Astrocyte of the cerebellum (primary cell): ENCODE data around the gene NECAB3.

Experiments used
- DNase-seq: peaks from one replicate; pipeline ENCODE4 v3.0.0-alpha.2; 2011; ENCODE audit warnings: low read depth
- H3K4me3 ChIP-seq: 2 replicates; pipeline ENCODE4 v1.5.1; 2011; ENCODE audit warnings: mild to moderate bottlenecking, low read depth, low read length, moderate library complexity
- in situ Hi-C: cut with HindIII; loops from 2 replicates; pipeline ENCODE4 v1.10.0; 2017; ENCODE audit warnings: low sequenced_read_pairs
- TF ChIP-seq, protein P1 (sequence below): IDR thresholded peaks from 2 replicates; pipeline ENCODE4 v1.5.1; 2012; ENCODE audit warnings: low read length, low read depth, moderate library complexity, mild to moderate bottlenecking; ENCODE audit errors: missing control alignments

Gene NECAB3

DNA sequence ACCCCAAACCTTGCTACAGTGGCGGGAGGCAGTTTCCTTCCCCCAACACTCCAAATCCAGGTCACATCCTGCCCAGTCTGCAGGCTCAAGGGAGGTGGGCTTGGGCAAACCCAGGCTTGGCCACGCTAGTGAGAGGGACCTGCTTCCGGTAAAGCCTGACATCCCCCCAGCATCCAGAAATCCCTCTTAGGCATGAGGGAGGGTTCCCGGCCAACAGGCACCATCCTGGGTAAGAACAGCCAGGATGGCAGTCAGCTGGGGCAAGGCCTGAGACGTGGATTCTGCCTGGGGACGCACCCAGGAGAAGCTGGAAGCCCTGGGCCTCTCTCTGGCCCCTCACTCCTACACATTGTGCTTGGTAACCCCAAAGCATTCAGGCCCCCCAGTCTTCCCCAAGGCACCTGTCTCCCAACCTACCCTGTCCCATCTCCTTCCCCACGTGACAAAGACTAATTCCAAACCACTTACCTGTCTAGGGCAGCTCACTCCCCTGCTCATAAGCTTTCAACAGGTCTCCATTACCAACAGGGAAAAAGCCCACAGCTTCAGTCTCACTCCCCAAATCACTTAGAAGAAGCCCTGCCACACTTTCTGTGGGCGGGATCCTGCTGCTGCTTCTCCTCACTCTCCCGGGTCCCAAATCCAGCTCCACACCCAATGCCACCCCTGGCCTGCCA, 10.0 kb downstream of the NECAB3 start:
- in situ Hi-C loops, result no loop called here
- TF ChIP-seq, protein P1, sequence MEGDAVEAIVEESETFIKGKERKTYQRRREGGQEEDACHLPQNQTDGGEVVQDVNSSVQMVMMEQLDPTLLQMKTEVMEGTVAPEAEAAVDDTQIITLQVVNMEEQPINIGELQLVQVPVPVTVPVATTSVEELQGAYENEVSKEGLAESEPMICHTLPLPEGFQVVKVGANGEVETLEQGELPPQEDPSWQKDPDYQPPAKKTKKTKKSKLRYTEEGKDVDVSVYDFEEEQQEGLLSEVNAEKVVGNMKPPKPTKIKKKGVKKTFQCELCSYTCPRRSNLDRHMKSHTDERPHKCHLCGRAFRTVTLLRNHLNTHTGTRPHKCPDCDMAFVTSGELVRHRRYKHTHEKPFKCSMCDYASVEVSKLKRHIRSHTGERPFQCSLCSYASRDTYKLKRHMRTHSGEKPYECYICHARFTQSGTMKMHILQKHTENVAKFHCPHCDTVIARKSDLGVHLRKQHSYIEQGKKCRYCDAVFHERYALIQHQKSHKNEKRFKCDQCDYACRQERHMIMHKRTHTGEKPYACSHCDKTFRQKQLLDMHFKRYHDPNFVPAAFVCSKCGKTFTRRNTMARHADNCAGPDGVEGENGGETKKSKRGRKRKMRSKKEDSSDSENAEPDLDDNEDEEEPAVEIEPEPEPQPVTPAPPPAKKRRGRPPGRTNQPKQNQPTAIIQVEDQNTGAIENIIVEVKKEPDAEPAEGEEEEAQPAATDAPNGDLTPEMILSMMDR, result no peak
- DNase-seq, result no peak
- peak overlapping the region; percentile 57 for H3K4me3 ChIP-seq

DNA sequence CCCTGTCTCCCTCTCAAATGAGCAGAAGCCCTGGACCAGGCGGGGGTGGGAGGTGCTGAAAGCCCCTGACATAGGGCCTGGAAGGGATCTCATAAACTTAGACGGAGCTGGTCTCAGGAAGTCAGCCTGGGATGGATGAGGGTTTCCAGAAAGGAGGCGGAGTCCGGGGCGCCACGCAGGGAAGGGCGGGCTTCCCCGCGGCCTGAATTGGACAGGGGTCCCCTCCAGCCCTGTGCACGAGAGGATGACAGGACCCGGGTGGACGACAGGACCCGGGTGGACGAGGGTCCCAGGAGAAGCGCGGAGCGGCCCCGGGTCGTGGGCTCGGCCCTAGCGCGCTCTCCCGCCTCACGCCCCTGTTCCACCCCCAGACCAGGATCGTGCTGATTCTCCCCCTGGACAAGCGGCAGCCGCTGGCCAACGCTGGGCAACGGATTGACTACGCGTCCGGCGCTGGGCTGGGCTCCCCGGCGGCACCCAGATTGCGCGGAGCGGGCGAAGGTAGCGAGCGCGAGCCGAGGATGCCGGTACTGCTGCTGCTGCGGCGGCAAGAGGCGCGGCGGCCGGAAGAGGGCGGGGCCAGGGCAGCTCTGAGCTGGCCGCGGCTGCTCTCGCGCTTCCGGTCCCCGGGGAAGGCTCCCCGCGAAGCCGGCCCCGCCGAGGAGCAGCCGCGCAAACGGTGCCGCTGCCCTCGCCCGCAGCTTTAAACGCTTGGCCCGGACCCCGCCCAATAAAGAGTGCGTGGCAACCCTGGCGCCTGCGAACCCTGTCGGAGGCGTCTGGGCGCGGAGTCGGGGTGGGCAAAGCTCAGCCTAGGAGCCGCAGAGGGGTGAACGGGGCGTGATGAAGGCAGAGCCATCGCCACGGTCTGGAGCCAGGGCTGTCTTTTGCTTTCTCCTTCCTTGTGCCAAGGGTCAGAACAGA, 10.8 kb downstream of the NECAB3 start:
- DNase-seq, result no peak
- TF ChIP-seq, protein P1, result no peak
- in situ Hi-C loops, result no loop called here
- H3K4me3 ChIP-seq, result peak overlapping the region; percentile 57

DNA sequence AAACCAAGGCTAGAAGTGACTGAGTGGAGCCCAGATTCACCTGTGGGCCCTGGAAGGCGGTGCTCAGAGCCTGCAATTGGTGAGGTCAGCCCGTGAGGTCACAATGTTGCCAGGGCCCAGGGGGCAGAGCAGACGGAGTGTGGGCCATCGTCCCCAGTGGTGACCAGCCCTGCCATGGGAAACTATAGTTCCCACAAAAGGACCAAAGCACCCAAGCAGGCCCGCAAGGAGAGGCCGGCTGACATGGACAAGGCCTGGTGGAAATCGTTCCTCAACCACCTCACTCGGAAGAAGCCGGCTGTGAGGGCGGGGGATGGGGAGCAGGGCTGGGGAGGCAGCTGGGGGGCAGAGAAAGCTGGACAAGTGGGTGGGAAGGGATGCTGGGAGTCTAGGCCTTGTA, 12.1 kb downstream of the NECAB3 start, which contains the start of gene C20orf144:
C20orf144 (plus strand) TSS at position 156 of the 400 bp plus-strand sequence; CDS start at position 175, 19 bp downstream.
- H3K4me3 ChIP-seq, result peak within 1 kb of the TSS; percentile 57
- DNase-seq, result no peak
- in situ Hi-C loops, result no loop called here
- TF ChIP-seq, protein P1, result no peak

DNA sequence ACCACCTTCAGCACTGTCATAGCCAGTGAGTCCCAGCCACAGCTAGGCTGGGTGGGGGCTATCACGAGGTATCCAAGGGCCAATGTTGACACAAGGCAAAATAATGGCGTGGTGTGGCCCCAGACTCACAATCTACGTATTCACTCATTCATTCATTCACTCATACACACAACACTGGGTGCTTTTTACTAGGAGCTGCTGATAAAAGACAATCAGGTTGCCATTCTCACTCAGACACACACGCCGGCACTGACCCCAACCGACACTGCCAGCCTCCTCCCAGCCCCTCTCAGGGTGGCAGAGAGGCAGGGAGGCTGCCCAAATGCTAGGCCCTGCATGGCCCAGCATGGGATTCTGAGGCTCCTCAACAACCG, 13.6 kb downstream of the NECAB3 start:
- in situ Hi-C loops, result no loop called here
- no peak overlapping the region for H3K4me3 ChIP-seq
- TF ChIP-seq, protein P1, result no peak
- no peak for DNase-seq

DNA sequence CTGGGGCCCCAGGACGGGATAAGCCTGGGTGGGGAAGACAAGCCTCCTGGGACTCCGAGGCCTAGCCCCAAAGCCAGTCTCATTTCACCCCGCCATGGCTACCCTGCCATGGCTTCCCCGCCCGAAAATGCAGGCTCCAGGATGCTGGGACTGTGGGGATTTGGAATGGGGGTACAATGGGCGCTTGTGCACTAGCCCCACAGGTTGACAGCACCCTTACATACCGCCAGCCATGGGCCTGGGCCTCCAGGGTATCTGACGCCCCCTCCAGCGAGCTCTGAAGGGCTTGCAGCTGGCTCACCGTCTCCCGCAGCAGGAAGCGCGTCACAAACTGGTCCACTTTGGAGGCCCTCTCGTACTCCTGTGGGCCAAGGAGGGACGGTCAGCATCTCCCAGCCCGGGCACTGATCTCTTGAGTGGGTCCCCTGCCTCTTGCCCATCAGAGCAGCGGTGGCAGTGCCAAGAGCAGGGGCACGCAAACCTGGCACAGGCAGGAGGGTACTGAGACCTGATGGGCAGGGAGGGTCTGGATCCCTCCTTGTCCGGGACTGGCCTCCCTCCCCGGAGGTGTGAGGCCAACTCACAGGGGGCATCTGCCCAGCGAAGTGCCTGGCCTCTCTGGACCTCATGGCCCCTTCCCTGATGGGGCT, 14.1 kb downstream of the NECAB3 start:
- DNase-seq, result no peak
- TF ChIP-seq, protein P1, result no peak
- in situ Hi-C loops, result no loop called here
- no peak overlapping the region for H3K4me3 ChIP-seq

DNA sequence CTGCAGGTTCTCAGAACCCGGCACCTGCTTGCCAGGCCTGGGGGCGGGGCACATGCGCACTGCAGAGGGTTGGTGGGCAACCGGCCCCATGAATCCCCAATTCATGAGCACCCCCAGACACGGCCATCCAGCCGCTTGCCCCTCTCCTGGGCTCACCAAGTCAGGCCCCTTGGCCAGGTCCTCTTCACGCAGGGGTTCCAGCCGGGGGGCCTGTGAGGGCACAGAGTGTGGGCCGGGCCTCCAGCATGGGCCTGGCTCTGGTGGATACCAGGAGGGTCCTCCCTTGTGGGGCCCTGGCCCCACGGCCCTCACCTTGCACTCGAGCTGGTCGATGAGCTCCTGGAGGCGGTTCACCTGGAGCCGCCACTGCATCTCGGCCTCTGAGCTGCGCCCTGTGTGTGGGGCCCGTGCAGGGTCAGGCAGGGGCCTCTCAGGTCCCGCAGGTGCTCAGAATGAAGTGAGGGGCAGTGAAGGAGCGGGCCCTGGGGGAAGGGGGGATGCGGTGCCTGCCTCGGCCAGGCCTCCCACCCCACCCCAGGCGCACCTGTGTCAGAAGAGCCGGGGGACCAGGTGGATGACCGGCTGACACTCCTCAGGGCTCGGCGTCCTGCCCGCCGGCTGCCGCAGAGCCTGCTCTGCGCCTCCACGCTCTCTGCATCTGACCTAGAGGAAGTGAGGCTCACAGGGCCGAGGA, 14.7 kb downstream of the NECAB3 start:
- in situ Hi-C loops, result no loop called here
- no peak for DNase-seq
- TF ChIP-seq, protein P1, result no peak
- H3K4me3 ChIP-seq, result no peak overlapping the region
